K562 (cell line): ENCODE measurements around the gene CSNK1G3. TPM values are rescaled to one million over a fixed set of nuclear protein-coding genes. Genes with fewer than 3 reads are reported as not detected.
A peak's percentile ranks its signal among the peaks of the same experiment; 100 is the strongest.

Experiments
- ATAC-seq: fragments of 200-7000 bp; cut with Tn5 transposase; 3 replicates; pipeline ENCODE4 v1.9.1; 2020; ENCODE audit warnings: moderate library complexity
- BruUV-seq: library from RNA; stranded (reverse); fragments of 400-500 nt; replicated peaks from 2 replicates; lab custom pipeline; 2021; lab: Mats Ljungman, UMichigan
- CTCF ChIA-PET: fragments of 300-600 bp; formaldehyde crosslinking; extraction: SDS; loops from one replicate; lab custom pipeline; 2021; ENCODE audit warnings: low intra/inter-chr PET ratio; lab: Yijun Ruan, JAX
- POLR2A ChIA-PET: fragments of 300-600, 350-650 bp; sonication (Branson Sonifier 250); formaldehyde crosslinking; extraction: SDS; loops from one replicate; lab custom pipeline; 2021; ENCODE audit warnings: antibody characterized with exemption, inconsistent platforms; lab: Yijun Ruan, JAX
- DNase-seq, 4 experiments: peaks; one replicate each; pipeline versions ENCODE4 v3.0.0 to v3.0.0-alpha.2; 2011 to 2018; ENCODE audit warnings: low spot score in 3 of 4, mixed read lengths in 3 of 4; ENCODE audit errors: extremely low read depth in 1 of 4
- FAIRE-seq: peaks from 2 replicates; lab custom pipeline; 2011; peaks lifted over from hg19 to GRCh38; lab: Jason Lieb, UNC
- H2AFZ ChIP-seq: 2 replicates; pipeline ENCODE4 v1.6.0; 2011; ENCODE audit warnings: low read depth, low read length, control low read depth, inconsistent platforms
- H3K27ac ChIP-seq: fragments of 200-600 bp; 3 replicates; pipeline ENCODE4 v1.8.0; 2011; ENCODE audit warnings: low read depth, mild to moderate bottlenecking, control low read depth, inconsistent platforms, low read length, moderate library complexity, mixed read lengths; ENCODE audit errors: extremely low read depth
- H3K27me3 ChIP-seq, 2 experiments: fragments of 300-600 bp in 1 of 2; 2 replicates in 1 of 2; 3 replicates in 1 of 2; pipeline versions ENCODE4 v1.6.0 to v1.8.0; 2011; ENCODE audit warnings: inconsistent platforms in 2 of 2, low read length in 2 of 2, mild to moderate bottlenecking in 1 of 2, mixed read lengths in 1 of 2, moderate library complexity in 1 of 2; ENCODE audit not compliant: control insufficient read depth in 2 of 2, insufficient read depth in 2 of 2
- H3K36me3 ChIP-seq: fragments of 300-600 bp; 3 replicates; pipeline ENCODE4 v1.8.0; 2011; ENCODE audit warnings: mild to moderate bottlenecking, low read length, inconsistent platforms; ENCODE audit not compliant: control insufficient read depth, insufficient read depth
- H3K4me1 ChIP-seq, 2 experiments: fragments of 200-600 bp in 1 of 2; replicated peaks in 1 of 2; 2 replicates in 1 of 2; 3 replicates in 1 of 2; pipeline versions ENCODE4 v1.5.1 to v1.8.0; 2011; ENCODE audit warnings: inconsistent platforms in 2 of 2, low read length in 2 of 2, mild to moderate bottlenecking in 1 of 2, mixed read lengths in 1 of 2, moderate library complexity in 1 of 2; ENCODE audit not compliant: control insufficient read depth in 2 of 2, insufficient read depth in 2 of 2
- H3K4me2 ChIP-seq: 2 replicates; pipeline ENCODE4 v1.6.1; 2011; ENCODE audit warnings: low read length, control low read depth, inconsistent platforms, mixed read lengths; ENCODE audit not compliant: insufficient read depth
- H3K4me3 ChIP-seq: fragments of 200-600 bp; sonication (generic), shearing (Covaris generic); 2 replicates; pipeline ENCODE4 v1.5.1; 2016; ENCODE audit warnings: control low read depth, inconsistent platforms
- H3K79me2 ChIP-seq: fragments of 200-600 bp; 3 replicates; pipeline ENCODE4 v1.8.0; 2011; ENCODE audit warnings: low read length, inconsistent platforms; ENCODE audit not compliant: control insufficient read depth, insufficient read depth
- H3K9ac ChIP-seq, 2 experiments: 2 replicates each; pipeline versions ENCODE4 v1.6.0 to v1.6.1; 2011; ENCODE audit warnings: low read depth in 2 of 2, low read length in 2 of 2, control low read depth in 1 of 2, inconsistent platforms in 1 of 2, mild to moderate bottlenecking in 1 of 2, mixed read lengths in 1 of 2; ENCODE audit not compliant: insufficient read depth in 1 of 2
- H3K9me1 ChIP-seq: one replicate; pipeline ENCODE4 v1.6.0; 2011; ENCODE audit warnings: inconsistent platforms, mild to moderate bottlenecking, low read length, moderate library complexity; ENCODE audit not compliant: control insufficient read depth, insufficient read depth
- H3K9me3 ChIP-seq: replicated peaks from 2 replicates; pipeline ENCODE4 v1.5.1; 2011; ENCODE audit warnings: low read depth, low read length, inconsistent platforms; ENCODE audit not compliant: control insufficient read depth, insufficient read depth
- H4K20me1 ChIP-seq: replicated peaks from 2 replicates; pipeline ENCODE4 v1.6.1; 2011; ENCODE audit warnings: low read length, inconsistent platforms, mixed read lengths; ENCODE audit not compliant: control insufficient read depth, insufficient read depth
- GATA2 ChIP-seq: sonication (generic); formaldehyde crosslinking; IDR thresholded peaks from 2 replicates; pipeline ENCODE4 v1.4.0; 2020; ENCODE audit warnings: mild to moderate bottlenecking, missing genetic modification reagents
- WGBS: fragments of 100-300 bp; shearing (Covaris generic); methylation state at CpG from one replicate; pipeline ENCODE4 v1.1.6; 2016; ENCODE audit warnings: low coverage, mixed read lengths; ENCODE audit not compliant: insufficient coverage; ENCODE audit errors: missing lambda C conversion rate; 5-methylcytosine and 5-hydroxymethylcytosine counted together
- in situ Hi-C: fragments of 300-500 bp; cut with MboI; formaldehyde crosslinking; loops from 4 replicates; pipeline ENCODE4 v1.15.0; 2018; ENCODE audit warnings: inconsistent platforms, mixed read lengths
- intact Hi-C: fragments of 100-400 bp; cut with micrococcal nuclease; formaldehyde crosslinking; loops from 2 replicates; pipeline ENCODE4 v1.14.2; 2022
- polyA plus RNA-seq, 8 experiments: library from polyadenylated mRNA; depleted of rRNA in 4 of 8; stranded (reverse) in 5 of 8; unstranded in 3 of 8; fragments of >200 nt; fragmentation: Nextera tagmentation in 2 of 8; fragmentation: Illumina TruSeq in 1 of 8; extraction: Ambion mirVana in 2 of 8; extraction: Trizol in 1 of 8; gene quantifications; 2 replicates each; pipeline versions ENCODE4 v1.2.1 to v1.2.3, GENCODE V29; 2011 to 2014; ENCODE audit warnings: inconsistent platforms in 1 of 8, missing spikeins in 1 of 8
- total RNA-seq, 7 experiments: library from RNA; depleted of rRNA in 6 of 7; stranded (reverse); fragments of >200 nt in 6 of 7; fragmentation: Illumina TruSeq in 2 of 7; extraction: Trizol in 2 of 7; gene quantifications; 2 replicates each; pipeline versions ENCODE4 v1.2.1 to v1.2.3, GENCODE V29; 2011 to 2021; ENCODE audit warnings: low replicate concordance in 1 of 7
- TF ChIP-seq, protein P1 (sequence below), 3 experiments: IDR thresholded peaks in 2 of 3; conservative IDR thresholded peaks in 1 of 3; 2 replicates each; pipeline ENCODE4 v1.5.1; 2011 to 2012; ENCODE audit warnings: low read length in 3 of 3, mild to moderate bottlenecking in 3 of 3, control low read depth in 2 of 3, improper control_type of control experiment in 1 of 3, inconsistent platforms in 1 of 3, low read depth in 1 of 3, mixed read lengths in 1 of 3, moderate library complexity in 1 of 3; ENCODE audit not compliant: insufficient read depth in 2 of 3

CSNK1G3 gene
- total and polyA plus RNA-seq, 9 of the 15 experiments (the other 6 are each of a cell fraction or from before 2014, with no cell fraction given), result 8.3 to 27.6 (median 16.5) TPM

DNA sequence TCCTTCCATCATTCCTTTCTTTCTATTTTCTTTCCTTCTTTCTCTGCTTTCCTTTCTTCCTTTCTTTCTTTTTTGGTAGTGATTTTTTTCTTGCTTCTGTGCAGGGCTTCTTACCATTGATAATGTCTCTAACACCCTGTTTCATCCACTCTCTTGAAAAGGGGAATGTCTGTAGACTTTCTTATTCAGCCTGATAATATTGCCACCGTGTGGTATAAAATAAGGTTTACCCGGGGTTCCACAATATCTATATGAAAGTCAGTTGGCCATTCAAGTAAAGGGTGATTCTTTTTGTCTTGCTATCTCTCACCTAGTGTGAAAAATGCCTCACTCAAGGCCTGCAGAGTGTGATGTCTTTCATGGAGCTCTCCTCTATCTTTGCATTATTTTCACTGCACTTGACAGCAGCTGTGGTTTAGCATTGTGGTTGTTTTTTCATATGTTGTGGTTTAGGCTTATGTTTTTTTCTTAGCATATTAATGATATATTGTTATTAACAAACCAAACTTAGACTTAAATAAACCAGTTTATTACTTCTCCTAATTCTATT is 153.9 kb downstream of the CSNK1G3 start:
- H3K4me3 ChIP-seq, result no peak overlapping the region
- TF ChIP-seq GATA2 (CRISPR knock-in tag), result no peak
- TF ChIP-seq, protein P1, sequence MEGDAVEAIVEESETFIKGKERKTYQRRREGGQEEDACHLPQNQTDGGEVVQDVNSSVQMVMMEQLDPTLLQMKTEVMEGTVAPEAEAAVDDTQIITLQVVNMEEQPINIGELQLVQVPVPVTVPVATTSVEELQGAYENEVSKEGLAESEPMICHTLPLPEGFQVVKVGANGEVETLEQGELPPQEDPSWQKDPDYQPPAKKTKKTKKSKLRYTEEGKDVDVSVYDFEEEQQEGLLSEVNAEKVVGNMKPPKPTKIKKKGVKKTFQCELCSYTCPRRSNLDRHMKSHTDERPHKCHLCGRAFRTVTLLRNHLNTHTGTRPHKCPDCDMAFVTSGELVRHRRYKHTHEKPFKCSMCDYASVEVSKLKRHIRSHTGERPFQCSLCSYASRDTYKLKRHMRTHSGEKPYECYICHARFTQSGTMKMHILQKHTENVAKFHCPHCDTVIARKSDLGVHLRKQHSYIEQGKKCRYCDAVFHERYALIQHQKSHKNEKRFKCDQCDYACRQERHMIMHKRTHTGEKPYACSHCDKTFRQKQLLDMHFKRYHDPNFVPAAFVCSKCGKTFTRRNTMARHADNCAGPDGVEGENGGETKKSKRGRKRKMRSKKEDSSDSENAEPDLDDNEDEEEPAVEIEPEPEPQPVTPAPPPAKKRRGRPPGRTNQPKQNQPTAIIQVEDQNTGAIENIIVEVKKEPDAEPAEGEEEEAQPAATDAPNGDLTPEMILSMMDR (IDR thresholded peaks at IDR 0.05 in 2 of 3, conservative IDR thresholded peaks at IDR 0.05 in 1 of 3; ENCODE audit: insufficient read depth in 2 of 3, low read depth in 1 of 3, low read length in 3 of 3), result peak in 1 of 3 experiments; percentile 11; a peak in 1 of 6 replicates
- ChIA-PET POLR2A (no interaction called here), CTCF (no interaction called here)
- H3K4me1 ChIP-seq, result no peaks in the 10 kb centered on the region
- H3K27me3 ChIP-seq, result no peaks in the 10 kb centered on the region
- DNase-seq (no peak), ATAC-seq (no peak), FAIRE-seq (no peak)
- no peaks in the 10 kb centered on the region for H4K20me1 ChIP-seq
- no peaks in the 10 kb centered on the region for H3K9me1 ChIP-seq
- no peak overlapping the region for H3K4me2 ChIP-seq
- BruUV-seq, result no TSS peak
- no peak overlapping the region for H3K9ac ChIP-seq
- in situ Hi-C loops, result no loop called here
- H2AFZ ChIP-seq, result no peak overlapping the region
- no peaks in the 10 kb centered on the region for H3K36me3 ChIP-seq
- 0% methylated on average over 2 of the region's 2 CpGs for WGBS
- H3K9me3 ChIP-seq, result no peaks in the 10 kb centered on the region
- intact Hi-C loops, result no loop called here
- no peak overlapping the region for H3K27ac ChIP-seq
- H3K79me2 ChIP-seq, result no peaks in the 10 kb centered on the region

Other genes with a start within 250 kb of the CSNK1G3 start
- 12.4 and 13.6 TPM in 2 replicates for gene CEP120, start 88.8 kb upstream of the CSNK1G3 start, total RNA-seq (2014; rRNA removed)
- gene CEP120, start 88.8 kb upstream of the CSNK1G3 start, total RNA-seq (2014; rRNA removed; fragmentation: Illumina TruSeq; extraction: Trizol), result 21.0 and 22.1 TPM in 2 replicates
- 18.1 and 19.0 TPM in 2 replicates for gene CEP120, start 88.8 kb upstream of the CSNK1G3 start, total RNA-seq (2015; rRNA removed; fragmentation: Illumina TruSeq; extraction: Trizol)
- 18.9 and 20.5 TPM in 2 replicates for gene CEP120, start 88.8 kb upstream of the CSNK1G3 start, total RNA-seq (2021)
- 24.9 and 26.1 TPM in 2 replicates for gene CEP120, start 88.8 kb upstream of the CSNK1G3 start, polyA plus RNA-seq (2011; rRNA removed)
- gene CEP120, start 88.8 kb upstream of the CSNK1G3 start, polyA plus RNA-seq (2014; fragmentation: Illumina TruSeq; extraction: Trizol), result 12.9 and 14.4 TPM in 2 replicates
- gene CEP120, start 88.8 kb upstream of the CSNK1G3 start, polyA plus RNA-seq (2014; fragmentation: Nextera tagmentation; extraction: Ambion mirVana), result 1 to 10 TPM; 3.3 to 3.9 TPM
- gene CEP120, start 88.8 kb upstream of the CSNK1G3 start, polyA plus RNA-seq (2014; rRNA removed), result 9.1 and 10.1 TPM in 2 replicates